ENCODE measurements around the gene FAM131A.
A peak's percentile ranks its signal among the peaks of the same experiment; 100 is the strongest.
"Not testable (repeated sequence)": the region's sequence is repeated elsewhere in the genome, so short reads cannot be mapped to it uniquely, and the experiment has no call there.

Gene FAM131A

GRCh38 chr3:184336547-184337398, 627 bp upstream of the FAM131A start:
- no peak for TF ChIP-seq CTCF (conservative IDR thresholded peaks at IDR 0.05; ENCODE audit: low read depth)
- H3K27ac ChIP-seq, result peak overlapping the region; percentile 94
- ChIA-PET POLR2A (ENCODE audit: low non-redundant PET) (interaction anchor here (0.6 kb wide), 1 partner anchor 64 kb away, joined by 3 read pairs; no protein-coding TSS in a partner anchor), CTCF (interaction anchor here (0.6 to 0.8 kb wide), 3 partner anchors 9 to 177 kb away, joined by 3 to 4 read pairs (median 3); no protein-coding TSS in a partner anchor)
- DNase-seq (ENCODE audit: low spot score), result no peak

- no peak for DNase-seq (ENCODE audit: low spot score)
- H3K27ac ChIP-seq, result peak overlapping the region; percentile 94
- ChIA-PET POLR2A (ENCODE audit: low non-redundant PET) (no interaction called here), CTCF (interaction anchor here (0.6 to 1.3 kb wide), 3 partner anchors 17 to 246 kb away, joined by 3 read pairs; no protein-coding TSS in a partner anchor)
- TF ChIP-seq CTCF (conservative IDR thresholded peaks at IDR 0.05; ENCODE audit: low read depth), result no peak
Observed at GRCh38 chr3:184337981-184338380, 581 bp downstream of the FAM131A start.

- peak overlapping the region; percentile 94 for H3K27ac ChIP-seq
- no peak for DNase-seq (ENCODE audit: low spot score)
- TF ChIP-seq CTCF (conservative IDR thresholded peaks at IDR 0.05; ENCODE audit: low read depth), result no peak
- POLR2A ChIA-PET (ENCODE audit: low non-redundant PET), result no interaction called here
- CTCF ChIA-PET, result interaction anchor here (0.6 to 1.3 kb wide), 4 partner anchors 17 to 245 kb away, joined by 3 to 4 read pairs (median 3); no protein-coding TSS in a partner anchor
Observed at GRCh38 chr3:184338511-184338945, 1.1 kb downstream of the FAM131A start.

- ChIA-PET POLR2A (ENCODE audit: low non-redundant PET) (no interaction called here), CTCF (interaction anchor here (0.7 to 1.3 kb wide), 4 partner anchors 12 to 19 kb away, joined by 3 to 4 read pairs (median 4); no protein-coding TSS in a partner anchor)
- DNase-seq (ENCODE audit: low spot score), result no peak
- peak overlapping the region; percentile 94 for H3K27ac ChIP-seq
- no peak for TF ChIP-seq CTCF (conservative IDR thresholded peaks at IDR 0.05; ENCODE audit: low read depth)
Observed at GRCh38 chr3:184339001-184339400, 1.6 kb downstream of the FAM131A start.

- peak overlapping the region; percentile 94 for H3K27ac ChIP-seq
- DNase-seq (ENCODE audit: low spot score); POLR2A ChIA-PET (ENCODE audit: low non-redundant PET): not testable (repeated sequence)
- CTCF ChIA-PET, result interaction anchor here (0.7 to 0.9 kb wide), 2 partner anchors 12 to 14 kb away, joined by 3 to 4 read pairs; no protein-coding TSS in a partner anchor
Observed at GRCh38 chr3:184339451-184340135, 2.2 kb downstream of the FAM131A start.

- peak overlapping the region; percentile 69 for H3K27ac ChIP-seq
- POLR2A ChIA-PET (ENCODE audit: low non-redundant PET), result interaction anchor here (0.6 kb wide), 1 partner anchor 21 kb away, joined by 3 read pairs; no protein-coding TSS in a partner anchor
- CTCF ChIA-PET, result no interaction called here
- peak; percentile 92 for DNase-seq (ENCODE audit: low spot score)
- TF ChIP-seq CTCF (conservative IDR thresholded peaks at IDR 0.05; ENCODE audit: low read depth), result no peak
Observed at GRCh38 chr3:184341925-184342324, 4.5 kb downstream of the FAM131A start.

All from RWPE1 (cell line).